Calu3 (cell line): Measurements from ENCODE around the gene FANCL. TPM values are rescaled to one million over a fixed set of nuclear protein-coding genes. Genes with fewer than 3 reads are reported as not detected.
"Not testable (repeated sequence)": the region's sequence is repeated elsewhere in the genome, so short reads cannot be mapped to it uniquely, and the experiment has no call there.

Experiments used
- BruUV-seq: library from RNA; stranded (reverse); fragments of 400-500 nt; replicated peaks from 2 replicates; lab custom pipeline; 2021; lab: Mats Ljungman, UMichigan
- CTCF ChIA-PET: fragments of 300-600 bp; sonication (Branson Sonifier 250); formaldehyde crosslinking; loops from one replicate; lab custom pipeline; 2022; ENCODE audit warnings: antibody characterized with exemption; lab: Charles Lee
- DNase-seq: peaks from one replicate; pipeline ENCODE4 v3.0.0; 2022
- H3K27ac Mint-ChIP-seq: one replicate; pipeline ENCODE4 v1.8.0; 2022; ENCODE audit warnings: mixed read lengths; ENCODE audit not compliant: unreplicated experiment
- H3K27me3 Mint-ChIP-seq: one replicate; pipeline ENCODE4 v1.8.0; 2022; ENCODE audit warnings: mixed read lengths; ENCODE audit not compliant: unreplicated experiment
- H3K36me3 Mint-ChIP-seq: one replicate; pipeline ENCODE4 v1.8.0; 2022; ENCODE audit warnings: mild to moderate bottlenecking, moderate library complexity, mixed read lengths; ENCODE audit not compliant: insufficient read depth, unreplicated experiment
- H3K4me1 Mint-ChIP-seq: one replicate; pipeline ENCODE4 v1.8.0; 2022; ENCODE audit warnings: mild to moderate bottlenecking, low read depth, mixed read lengths; ENCODE audit not compliant: unreplicated experiment
- H3K4me3 Mint-ChIP-seq: one replicate; pipeline ENCODE4 v1.8.0; 2022; ENCODE audit warnings: mild to moderate bottlenecking, low read depth, moderate library complexity, mixed read lengths; ENCODE audit not compliant: unreplicated experiment
- H3K9me3 Mint-ChIP-seq: one replicate; pipeline ENCODE4 v1.8.0; 2022; ENCODE audit warnings: low read depth, mixed read lengths; ENCODE audit not compliant: unreplicated experiment
- intact Hi-C: fragments of 100-400 bp; cut with micrococcal nuclease; formaldehyde crosslinking; loops from one replicate; pipeline ENCODE4 v1.10.0; 2022; ENCODE audit not compliant: unreplicated experiment
- total RNA-seq: library from RNA; stranded (reverse); gene quantifications from 2 replicates; pipeline ENCODE4 v1.2.3, GENCODE V29; 2022
- TF ChIP-seq, protein P1 (sequence below): fragments of 200-600 bp; IDR thresholded peaks from one replicate; pipeline ENCODE4 v1.8.0; 2022; ENCODE audit warnings: antibody characterized with exemption; ENCODE audit not compliant: unreplicated experiment

Gene FANCL
- total RNA-seq, 1 experiment from 2014 or later = 40.5 TPM

- intact Hi-C loops = no loop called here
- H3K36me3 Mint-ChIP-seq = no peaks in the 10 kb centered on the region
- H3K27me3 Mint-ChIP-seq = no peaks in the 10 kb centered on the region
- H3K27ac Mint-ChIP-seq = no peak overlapping the region
- H3K4me3 Mint-ChIP-seq = no peak overlapping the region
- peaks cover 5% of the 10 kb centered on the region for H3K9me3 Mint-ChIP-seq
- no TSS peak for BruUV-seq
- H3K4me1 Mint-ChIP-seq = peaks cover 17% of the 10 kb centered on the region
- no peak for DNase-seq
- CTCF ChIA-PET = no interaction called here
- TF ChIP-seq, protein P1, sequence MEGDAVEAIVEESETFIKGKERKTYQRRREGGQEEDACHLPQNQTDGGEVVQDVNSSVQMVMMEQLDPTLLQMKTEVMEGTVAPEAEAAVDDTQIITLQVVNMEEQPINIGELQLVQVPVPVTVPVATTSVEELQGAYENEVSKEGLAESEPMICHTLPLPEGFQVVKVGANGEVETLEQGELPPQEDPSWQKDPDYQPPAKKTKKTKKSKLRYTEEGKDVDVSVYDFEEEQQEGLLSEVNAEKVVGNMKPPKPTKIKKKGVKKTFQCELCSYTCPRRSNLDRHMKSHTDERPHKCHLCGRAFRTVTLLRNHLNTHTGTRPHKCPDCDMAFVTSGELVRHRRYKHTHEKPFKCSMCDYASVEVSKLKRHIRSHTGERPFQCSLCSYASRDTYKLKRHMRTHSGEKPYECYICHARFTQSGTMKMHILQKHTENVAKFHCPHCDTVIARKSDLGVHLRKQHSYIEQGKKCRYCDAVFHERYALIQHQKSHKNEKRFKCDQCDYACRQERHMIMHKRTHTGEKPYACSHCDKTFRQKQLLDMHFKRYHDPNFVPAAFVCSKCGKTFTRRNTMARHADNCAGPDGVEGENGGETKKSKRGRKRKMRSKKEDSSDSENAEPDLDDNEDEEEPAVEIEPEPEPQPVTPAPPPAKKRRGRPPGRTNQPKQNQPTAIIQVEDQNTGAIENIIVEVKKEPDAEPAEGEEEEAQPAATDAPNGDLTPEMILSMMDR = no peak
Observed at GRCh38 chr2:58271826-58272225, 30.7 kb upstream of the FANCL start.

- DNase-seq = no peak
- Mint-ChIP-seq H3K4me1 (peaks cover 8% of the 10 kb centered on the region), H3K4me3 (no peak overlapping the region), H3K27ac (no peak overlapping the region), H3K36me3 (no peaks in the 10 kb centered on the region), H3K27me3 (no peaks in the 10 kb centered on the region), H3K9me3 (no peaks in the 10 kb centered on the region)
- TF ChIP-seq, protein P1 = no peak
- BruUV-seq = no TSS peak
- intact Hi-C loops = no loop called here
- CTCF ChIA-PET = no interaction called here
Observed at GRCh38 chr2:58268685-58269084, 27.6 kb upstream of the FANCL start.

GRCh38 chr2:58266211-58266610 is 25.1 kb upstream of the FANCL start:
- CTCF ChIA-PET = no interaction called here
- Mint-ChIP-seq H3K4me1 (peaks cover 7% of the 10 kb centered on the region), H3K36me3 (no peaks in the 10 kb centered on the region), H3K27ac (no peak overlapping the region), H3K4me3 (no peak overlapping the region), H3K9me3 (no peaks in the 10 kb centered on the region), H3K27me3 (no peaks in the 10 kb centered on the region)
- intact Hi-C loops = no loop called here
- TF ChIP-seq, protein P1 = no peak
- no peak for DNase-seq
- no TSS peak for BruUV-seq

GRCh38 chr2:58261209-58261608 is 20.1 kb upstream of the FANCL start:
- Mint-ChIP-seq H3K4me3 (no peak overlapping the region), H3K36me3 (no peaks in the 10 kb centered on the region), H3K27ac (no peak overlapping the region), H3K4me1 (peaks cover 9% of the 10 kb centered on the region), H3K27me3 (no peaks in the 10 kb centered on the region), H3K9me3 (no peaks in the 10 kb centered on the region)
- CTCF ChIA-PET = no interaction called here
- DNase-seq = no peak
- BruUV-seq = no TSS peak
- intact Hi-C loops = no loop called here
- TF ChIP-seq, protein P1 = no peak

DNA sequence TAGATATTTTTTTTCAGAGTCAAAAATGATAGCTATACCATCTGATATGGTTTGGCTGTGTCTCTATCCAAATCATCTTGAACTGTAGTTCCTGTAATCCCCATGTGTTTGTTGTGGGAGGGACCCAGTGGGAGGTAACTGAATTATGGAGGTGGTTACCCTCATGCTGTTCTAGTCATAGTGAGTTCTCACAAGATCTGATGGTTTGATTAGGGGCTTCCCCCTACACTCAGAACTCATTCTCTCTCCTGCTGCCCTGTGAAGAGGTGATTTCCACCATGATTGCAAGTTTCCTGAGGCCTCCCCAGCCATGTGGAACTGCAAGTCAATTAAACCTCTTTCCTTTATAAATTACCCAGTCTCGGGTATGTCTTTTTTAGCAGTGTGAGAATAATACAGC is 17.3 kb upstream of the FANCL start:
- H3K4me1 Mint-ChIP-seq, H3K27ac Mint-ChIP-seq, H3K27me3 Mint-ChIP-seq, H3K9me3 Mint-ChIP-seq, DNase-seq, intact Hi-C loops, H3K4me3 Mint-ChIP-seq, BruUV-seq, H3K36me3 Mint-ChIP-seq, CTCF ChIA-PET: not testable (repeated sequence)

DNA sequence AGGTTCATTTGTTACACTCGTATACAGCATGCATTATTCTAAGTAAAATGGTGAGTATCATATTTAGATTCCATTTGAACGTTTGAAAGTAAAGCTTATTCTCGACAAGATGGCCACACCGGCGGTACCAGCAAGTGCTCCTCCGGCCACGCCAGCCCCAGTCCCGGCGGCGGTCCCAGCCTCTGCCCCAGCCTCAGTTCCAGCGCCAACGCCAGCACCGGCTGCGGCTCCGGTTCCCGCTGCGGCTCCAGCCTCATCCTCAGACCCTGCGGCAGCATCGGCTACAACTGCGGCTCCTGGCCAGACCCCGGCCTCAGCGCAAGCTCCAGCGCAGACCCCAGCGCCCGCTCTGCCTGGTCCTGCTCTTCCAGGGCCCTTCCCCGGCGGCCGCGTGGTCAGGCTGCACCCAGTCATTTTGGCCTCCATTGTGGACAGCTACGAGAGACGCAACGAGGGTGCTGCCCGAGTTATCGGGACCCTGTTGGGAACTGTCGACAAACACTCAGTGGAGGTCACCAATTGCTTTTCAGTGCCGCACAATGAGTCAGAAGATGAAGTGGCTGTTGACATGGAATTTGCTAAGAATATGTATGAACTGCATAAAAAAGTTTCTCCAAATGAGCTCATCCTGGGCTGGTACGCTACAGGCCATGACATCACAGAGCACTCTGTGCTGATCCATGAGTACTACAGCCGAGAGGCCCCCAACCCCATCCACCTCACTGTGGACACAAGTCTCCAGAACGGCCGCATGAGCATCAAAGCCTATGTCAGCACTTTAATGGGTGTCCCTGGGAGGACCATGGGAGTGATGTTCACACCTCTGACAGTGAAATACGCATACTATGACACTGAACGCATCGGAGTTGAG is 10.4 kb upstream of the FANCL start:
- CTCF ChIA-PET, H3K27me3 Mint-ChIP-seq, DNase-seq, intact Hi-C loops, H3K27ac Mint-ChIP-seq, H3K9me3 Mint-ChIP-seq, BruUV-seq, H3K4me1 Mint-ChIP-seq, H3K4me3 Mint-ChIP-seq, H3K36me3 Mint-ChIP-seq: not testable (repeated sequence)
